GM19455 (cell line): Measurements from ENCODE around the gene PLA2G15.

Source experiments
- ATAC-seq: cut with Tn5 transposase; IDR thresholded peaks from one replicate; pipeline ENCODE4 v1.9.1; 2021; ENCODE audit not compliant: unreplicated experiment

Gene PLA2G15

DNA sequence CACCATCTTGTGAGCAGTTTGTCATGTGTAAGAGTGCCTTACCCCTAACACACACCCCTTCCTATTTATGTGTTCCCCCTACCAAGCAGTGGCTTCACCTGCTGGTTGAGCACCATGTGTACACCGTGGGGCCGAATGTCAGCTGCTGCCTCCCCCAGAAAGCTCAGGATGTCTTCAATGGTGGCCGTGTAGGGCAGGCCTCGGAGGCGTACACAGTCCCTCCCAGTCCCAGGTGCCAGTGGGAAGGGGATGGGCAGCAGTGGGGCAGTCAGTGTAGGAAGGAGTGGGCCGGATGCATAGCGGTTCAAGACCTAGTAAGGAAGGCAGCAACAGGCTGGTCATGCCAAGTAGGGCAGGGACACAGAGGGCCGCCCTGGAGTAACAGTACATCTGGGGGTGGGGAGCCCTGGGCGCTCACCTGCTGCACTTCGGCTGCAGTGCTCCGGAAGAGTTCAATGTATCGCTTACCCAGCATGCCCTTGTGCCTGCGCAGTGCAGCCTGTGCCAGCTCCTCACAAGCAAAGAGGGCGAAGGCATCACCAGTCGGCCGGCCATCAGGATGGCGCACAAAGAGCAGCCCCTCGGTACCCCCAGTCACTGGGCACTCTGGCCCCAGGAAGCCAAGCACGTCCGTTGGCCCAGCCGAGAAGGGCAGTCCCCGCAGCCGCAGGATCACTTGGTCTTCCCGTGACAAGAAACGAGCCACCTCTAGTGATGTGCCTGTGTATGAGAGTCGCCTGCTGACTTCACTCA is 13.6 kb upstream of the PLA2G15 start:
- ATAC-seq, result no peak

DNA sequence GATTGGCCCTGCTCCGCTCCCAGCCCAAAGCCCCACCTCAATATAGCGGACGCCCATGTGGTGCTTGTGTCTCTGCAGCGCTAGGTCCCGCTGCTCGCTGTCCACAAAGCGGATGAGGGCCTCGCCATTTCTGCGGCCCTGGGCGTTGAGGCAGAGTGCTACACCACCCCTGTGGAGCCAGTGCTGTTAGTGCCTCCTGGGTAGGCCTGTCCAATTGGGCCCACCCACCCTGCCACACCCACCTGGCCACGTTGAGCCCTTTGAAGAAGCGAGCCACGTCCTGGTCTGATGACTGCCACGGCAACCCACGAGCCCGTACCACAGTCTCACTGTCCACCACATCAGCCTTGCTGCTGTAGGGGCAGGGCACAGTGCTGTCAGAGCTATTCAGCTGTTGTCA is 12.8 kb upstream of the PLA2G15 start:
- no peak for ATAC-seq

DNA sequence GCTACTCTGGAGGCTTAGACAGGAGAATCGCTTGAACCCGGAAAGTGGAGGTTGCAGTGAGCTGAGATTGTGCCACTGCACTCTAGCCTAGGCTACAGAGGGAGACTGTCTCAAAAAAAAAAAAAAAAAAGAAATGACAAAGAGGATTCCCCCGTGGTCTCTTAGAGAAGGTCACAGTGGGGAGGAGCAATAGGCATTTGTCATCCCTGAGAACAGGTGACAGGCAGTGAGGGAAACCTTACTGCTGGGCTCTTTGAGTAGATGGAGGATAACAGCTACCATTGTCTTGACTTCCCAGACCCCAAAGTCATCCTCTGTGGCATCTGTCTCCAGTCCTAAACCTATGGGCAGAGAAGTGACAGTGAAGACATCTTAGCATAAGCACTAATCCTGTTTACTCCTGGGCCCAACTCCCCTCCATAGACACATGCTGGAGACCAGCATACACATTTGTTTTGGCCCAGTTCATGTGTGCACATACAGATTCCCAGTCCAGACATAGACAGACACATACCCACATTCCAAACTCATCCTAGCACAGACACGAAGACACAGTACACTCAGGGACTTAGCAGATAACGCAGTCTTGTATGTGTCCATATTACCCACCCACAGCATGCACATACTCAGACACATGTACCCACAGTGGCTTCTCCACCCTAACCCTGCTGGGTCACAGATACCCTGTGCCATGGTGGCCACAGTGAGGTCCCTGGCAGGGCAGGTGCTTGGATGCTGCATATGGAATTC is 11.9 kb upstream of the PLA2G15 start:
- ATAC-seq, result no peak

DNA sequence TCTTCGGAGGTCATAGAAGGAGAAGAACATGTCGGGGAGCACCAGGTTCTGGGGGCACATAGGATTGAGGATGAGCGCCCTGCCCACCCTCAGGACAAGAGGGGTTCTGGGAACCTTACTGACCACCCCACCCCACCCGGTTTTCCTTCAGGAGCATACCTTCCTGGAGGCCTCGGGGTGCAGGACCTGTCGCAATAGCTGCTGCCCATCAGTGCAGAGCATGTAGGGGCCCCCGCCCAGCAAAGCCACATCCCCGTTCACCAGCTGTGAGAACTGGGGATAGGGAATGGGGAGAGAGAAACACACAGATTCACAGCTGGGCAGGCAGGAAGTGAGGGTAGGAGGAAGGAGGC is 11.4 kb upstream of the PLA2G15 start:
- ATAC-seq, result no peak

DNA sequence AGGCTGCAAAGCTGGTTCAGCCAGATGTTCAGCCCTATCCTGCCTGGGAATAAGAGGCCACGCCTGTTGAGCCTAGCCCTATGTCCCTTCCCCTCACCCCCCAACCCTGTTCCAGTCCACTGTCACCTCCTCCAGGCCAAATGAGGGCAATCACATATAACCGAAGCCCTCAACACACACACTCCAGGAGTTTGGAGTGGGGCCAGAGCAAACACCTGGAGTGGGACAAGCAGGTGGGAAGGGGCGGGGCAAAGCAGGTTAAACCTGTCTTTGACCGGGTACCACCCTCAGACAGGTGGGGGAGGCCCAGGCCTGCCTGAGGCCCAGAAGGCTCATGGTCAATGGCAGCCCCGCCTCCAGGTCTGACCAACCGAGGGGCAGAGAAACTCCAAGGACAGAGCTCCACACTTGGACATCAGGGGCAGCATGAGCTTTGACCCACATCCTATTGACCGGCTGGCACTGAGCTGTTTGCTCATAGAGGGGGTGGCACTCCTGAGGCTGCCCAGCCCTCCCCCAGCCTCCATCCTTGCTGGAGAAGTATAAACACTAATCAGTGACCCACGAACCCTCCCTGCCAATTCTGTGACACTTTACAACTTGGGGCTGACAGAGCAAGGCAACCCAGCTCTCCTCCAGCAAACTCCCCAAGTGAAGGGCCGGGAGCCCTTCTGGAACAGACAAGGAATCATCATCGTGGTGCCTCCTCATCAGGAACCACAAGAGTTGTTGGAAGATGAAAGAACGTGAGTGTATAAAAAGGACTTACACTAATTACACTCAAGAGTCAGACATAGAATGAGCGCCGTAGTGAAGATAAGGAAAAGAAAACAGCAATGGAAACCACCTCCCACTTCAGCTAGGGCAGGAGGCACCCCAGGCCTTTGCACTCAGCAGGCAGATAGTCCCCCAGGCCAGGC is 10.7 kb upstream of the PLA2G15 start:
- no peak for ATAC-seq

DNA sequence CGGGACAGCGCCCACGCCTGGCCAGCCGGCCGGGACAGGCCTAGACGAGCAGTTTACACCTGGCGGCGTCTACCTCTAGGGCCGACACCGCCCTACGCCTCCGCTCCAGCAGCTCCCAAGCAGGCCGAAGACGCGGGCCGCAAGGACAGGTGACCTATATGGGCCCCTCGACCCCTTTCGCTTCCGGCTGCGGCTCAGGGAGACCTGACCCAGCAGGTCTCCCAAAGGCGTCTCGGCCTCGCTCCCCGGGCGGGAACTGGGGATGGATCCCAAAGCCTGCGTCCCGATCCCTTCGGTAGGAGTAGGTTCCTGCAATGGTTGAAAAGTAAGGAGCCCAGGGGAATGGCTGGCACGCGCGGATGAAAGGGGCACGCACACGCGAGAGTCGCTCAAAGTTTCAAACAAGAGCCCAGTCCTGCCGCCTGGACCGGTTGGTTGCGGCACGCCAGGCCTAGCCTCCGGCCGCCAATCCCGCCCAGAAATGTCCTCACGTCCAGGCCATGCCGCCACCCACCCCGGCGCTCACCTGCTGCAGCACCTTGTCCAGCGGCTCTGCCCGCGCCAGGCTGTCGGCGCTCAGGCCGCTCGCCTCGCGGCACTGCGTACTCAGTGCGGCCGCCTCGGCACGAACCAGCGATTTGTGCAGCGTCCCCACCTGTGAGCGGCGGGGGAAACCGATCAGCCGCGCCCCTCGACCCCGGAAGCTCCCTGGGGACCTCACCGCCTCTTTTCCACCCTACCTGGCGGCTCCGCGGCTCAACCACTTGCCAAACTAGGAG is 9.9 kb upstream of the PLA2G15 start:
- ATAC-seq, result no peak

DNA sequence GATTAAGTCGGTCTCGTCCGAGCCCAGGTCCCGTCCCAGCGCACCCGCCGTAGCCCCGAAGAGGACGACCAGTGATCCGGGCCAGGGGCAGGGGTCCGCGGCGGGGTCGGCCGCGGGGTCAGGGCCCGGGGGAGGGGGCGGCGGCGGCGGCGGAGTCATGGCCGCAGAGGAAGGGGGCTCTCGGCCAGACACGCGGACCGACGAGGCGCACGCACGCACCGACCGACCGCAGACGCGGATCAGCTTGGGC is 9.4 kb upstream of the PLA2G15 start, which contains the start of gene ESRP2:
Gene ESRP2 (minus strand): TSS at position 241 of the 250 bp plus-strand sequence. CDS start 82 bp downstream, at position 159.
- no peak for ATAC-seq

DNA sequence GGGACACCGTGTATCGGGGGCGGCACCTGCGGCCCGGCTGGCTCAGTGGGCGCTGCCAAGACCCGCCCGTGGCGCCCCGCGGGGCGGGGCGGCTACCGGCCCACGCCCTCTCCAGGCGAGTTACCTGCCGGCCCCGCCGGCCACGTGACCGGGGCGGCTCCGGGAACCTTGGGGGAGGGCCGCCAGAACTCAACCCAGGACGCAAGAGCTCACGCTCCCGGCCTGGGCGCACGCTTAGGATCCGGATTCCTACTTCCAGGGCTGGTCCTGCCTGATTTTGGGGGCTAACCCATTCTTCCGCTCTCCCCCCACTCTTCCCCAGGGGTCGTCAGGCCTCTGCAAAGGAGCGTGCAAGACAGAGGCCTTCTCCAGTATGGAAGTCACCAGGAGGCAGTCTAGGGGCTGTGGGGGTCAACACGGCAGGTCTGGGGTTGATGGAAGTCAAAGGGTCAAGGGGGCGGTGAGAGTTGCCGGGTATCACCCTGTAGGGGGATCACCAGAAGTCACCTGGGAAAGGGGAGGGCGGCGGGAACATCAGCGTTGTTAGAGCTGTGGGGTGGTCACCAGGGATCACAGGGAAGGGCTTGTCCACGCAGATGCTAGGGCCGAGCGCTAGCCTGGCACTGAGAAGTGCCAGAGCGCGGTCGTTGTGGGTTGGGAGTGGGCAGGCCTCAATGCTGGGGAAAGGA is 8.9 kb upstream of the PLA2G15 start:
- ATAC-seq, result no peak

DNA sequence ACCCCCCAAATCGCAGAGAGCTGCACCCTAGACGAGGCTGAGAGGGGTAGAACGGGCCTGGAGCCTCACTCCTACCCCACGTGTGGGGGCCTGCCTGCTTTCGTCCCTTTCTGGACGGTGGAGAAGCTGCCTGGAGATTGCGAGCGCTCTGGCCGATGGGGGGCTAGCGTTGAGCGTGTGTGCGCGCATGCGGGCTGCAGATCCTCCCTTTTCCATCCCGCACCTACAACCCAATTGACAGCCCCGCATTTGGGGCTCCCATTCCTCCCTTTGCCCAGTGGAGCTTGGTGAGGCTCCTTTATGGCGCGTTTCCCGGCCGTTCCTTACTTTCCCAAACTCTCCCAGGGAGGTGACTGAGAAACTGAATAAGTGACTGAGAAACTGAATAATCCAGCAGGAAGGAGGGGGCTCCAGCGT is 8.3 kb upstream of the PLA2G15 start:
- ATAC-seq, result no peak

DNA sequence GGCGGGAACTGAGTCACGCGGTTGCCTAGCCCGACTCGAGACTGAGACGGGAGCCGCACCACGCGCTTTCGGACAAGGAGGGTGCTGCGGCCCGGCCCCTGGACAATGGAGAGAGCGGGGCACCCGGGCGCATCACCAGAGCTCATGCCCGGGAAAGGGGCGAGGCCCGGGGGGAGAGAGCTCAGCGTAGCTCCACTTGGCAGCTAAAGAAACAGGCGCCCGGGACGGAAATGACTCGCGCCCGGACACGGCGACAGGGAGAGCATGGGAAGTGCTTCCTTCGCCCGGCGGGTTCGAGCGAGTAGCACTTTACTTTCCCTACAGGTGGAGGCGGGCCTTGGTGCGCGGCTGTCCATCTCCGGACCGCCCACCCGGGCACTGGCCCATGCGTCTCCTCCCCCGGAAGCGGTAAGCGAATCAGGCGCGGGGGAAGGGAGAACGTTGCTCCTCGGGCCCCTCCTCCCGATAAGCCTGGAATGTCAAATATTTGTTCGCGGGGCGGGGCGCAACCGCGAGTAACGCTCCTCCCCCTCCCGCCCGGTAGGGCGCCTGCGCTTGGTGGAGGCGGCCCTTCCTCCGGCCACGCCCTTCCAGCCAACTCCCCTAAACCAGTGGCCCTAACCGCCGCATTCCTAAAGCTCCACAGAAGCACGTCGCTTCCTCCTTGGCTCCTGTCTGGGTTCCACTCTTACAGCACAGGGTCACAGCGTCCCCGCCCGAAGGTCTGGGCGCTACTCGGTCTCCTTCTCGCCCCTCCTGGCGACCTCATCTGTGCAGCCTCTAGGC is 7.7 kb upstream of the PLA2G15 start:
- ATAC-seq, result peak; percentile 81

DNA sequence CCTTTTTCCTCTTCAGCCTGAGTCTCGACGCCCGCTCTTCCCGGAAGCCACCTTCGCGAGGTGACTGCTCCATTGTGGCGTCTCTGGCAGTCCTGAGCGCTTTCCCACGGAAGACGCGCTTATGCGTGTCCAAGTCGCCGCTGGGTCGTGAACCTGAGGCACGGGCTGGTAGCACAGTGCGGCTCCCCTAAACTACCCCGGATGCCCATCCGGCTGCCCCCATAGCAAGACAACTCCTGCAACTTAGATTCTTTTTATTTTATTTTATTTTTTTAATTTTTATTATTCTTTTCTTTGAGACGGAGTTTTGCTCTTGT is 7.2 kb upstream of the PLA2G15 start:
- ATAC-seq, result peak; percentile 26

DNA sequence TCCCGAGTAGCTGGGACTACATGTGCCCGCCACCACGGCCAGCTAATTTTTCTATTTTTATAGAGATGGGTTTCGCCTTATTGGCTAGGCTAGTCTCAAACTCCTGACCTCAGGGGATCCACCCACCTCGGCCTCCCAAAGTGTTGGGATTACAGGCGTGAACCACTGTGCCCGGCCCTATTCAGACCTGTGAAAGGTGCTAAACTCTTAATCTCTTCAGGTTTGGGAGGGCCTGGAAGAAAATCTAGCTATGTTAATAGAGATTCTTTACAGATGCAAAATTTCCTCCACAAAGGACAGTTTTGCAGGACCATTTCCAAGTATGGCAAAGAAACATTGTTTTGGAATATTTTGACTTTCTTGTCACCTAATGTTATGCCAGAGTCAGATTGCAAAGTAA is 3.1 kb upstream of the PLA2G15 start:
- ATAC-seq, result no peak

DNA sequence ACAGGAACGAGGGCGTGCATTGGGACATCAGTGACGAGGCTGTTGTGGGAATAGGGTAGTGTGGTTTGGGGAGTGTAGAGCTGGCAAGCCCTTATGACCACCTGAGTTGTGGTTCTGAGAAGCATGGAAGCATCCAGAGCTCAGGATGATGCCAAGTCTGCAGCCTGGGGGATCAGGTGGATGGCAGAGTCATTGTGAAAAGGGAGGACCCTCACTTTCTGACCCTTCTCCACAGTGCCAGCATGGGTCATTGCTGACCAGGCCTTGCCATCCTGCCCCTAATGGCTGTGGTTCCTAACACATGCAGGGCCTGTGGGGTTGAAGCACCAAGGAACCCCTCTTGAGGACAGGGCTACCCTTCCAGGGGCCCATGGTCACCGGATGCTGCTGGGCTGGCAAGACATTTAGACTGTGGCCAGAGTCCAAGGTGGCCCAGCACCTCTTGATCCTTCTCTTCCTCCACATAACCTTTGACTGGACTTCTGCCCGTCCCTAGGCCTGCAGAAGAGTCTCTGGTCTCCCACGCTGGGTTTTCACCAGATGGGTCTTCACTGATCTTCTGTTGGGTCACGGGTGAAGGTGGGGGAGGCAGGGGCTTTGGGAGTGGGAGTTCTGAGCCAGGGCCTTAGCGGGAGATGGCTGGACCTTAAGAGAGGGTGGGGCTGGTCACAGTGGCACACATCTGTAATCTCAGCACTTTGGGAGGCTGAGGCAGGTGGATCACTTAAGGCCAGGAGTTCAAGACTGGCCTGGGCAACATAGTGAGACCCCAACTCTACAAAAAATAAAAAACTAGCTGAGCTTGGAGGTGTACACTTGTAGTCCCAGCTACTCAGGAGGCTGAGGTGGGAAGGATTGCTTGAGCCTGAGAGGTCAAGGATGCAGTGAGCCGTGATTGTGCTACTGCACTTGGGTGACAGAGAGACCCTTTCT is 2.0 kb upstream of the PLA2G15 start:
- no peak for ATAC-seq

DNA sequence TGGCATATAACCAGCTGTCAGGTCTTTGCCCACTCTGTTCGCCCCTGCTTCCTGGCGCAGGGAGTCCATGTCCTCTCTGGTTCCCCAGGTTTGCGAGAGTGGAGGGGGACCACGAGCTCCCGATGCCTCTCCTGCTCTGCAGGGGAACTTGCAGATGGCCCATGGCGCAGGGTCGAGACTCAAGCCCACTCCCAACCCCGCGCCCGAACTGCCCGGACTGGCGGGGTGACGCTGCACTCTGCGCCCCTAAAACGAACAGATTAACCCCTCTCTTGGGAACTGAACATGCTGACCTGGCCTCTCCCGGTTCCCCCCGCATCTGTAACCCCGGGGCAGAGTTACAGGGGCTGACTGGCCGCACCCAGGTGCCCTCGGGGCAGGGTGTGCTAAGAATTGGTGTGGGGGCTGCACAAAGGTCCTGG is 681 bp upstream of the PLA2G15 start:
- peak; percentile 8 for ATAC-seq

DNA sequence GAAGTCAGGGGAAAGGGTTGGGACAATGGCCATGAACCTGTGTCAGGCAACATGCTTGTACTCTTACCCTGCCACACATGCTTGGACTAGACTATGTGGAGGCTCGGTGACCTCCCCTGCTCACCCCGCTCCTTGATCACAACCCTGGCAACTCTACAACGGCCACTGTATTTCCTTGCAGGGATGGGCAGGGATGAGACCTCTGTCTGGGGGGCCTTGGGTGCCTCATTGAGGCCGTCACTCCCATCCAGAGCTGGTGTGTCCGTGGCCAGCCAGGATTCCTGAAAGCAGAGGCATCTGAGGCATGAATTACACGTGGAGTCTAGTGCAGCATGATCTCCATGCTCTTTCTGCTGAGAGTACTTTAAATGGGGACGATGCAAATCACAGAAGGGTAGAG is 948 bp downstream of the PLA2G15 start:
- ATAC-seq, result no peak

DNA sequence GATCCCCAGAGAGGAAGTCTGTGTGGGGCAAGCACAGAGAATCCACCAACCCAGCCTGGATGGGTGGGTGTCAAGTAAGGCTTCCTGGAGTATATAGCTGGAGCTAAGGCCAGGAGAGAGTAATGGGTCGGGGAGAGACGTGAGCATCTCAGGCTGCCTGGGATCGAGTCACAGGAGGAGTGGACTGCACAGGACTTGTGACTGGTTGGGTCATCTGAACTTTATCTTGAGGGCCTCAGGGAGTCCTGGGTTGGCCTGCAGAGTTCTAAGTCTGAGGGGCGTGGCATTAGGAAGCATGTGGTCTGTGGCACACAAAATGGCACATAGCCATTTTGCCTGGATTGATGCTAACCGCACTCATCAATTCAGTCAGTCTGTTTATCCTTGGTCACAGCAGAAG is 1.5 kb downstream of the PLA2G15 start:
- ATAC-seq, result no peak

DNA sequence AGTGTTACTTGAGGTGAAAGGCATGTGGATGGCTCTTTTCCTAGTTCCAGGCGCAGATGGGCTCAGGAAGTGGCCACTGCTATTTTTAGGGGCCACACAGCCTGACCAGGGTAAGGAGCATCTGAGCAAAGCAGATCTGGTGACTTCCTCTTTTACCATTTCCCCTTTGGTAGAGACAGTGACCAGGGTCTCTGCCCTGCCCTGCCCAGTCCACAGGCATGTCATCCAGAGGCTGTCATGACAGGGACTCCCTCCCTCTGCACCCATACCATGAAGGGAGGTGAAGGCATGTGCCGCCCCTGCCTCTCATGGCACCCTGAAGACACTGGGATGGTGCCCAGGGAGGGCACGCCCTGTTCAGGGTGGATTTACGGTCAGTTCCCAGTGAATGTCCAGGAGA is 2.2 kb downstream of the PLA2G15 start:
- no peak for ATAC-seq

DNA sequence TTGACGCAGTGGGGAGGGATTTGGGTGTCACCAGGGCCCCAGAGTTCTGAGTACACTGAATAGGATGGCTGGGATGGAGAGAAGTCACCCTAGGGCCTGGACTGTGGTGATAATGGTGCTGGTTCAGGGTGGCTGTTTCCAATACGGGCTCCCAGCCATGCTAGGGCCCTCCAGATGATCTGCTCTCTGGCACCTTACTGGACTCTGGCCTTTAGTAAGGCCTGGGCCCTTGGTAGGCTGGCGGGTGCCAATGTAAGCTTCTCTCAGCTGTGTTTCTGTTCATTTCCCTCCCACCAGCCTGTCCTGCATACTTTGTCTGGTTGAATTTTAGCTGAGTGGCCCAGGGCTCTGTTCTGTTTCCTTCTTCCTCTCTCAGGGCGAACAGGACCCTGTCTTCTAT is 2.8 kb downstream of the PLA2G15 start:
- no peak for ATAC-seq

DNA sequence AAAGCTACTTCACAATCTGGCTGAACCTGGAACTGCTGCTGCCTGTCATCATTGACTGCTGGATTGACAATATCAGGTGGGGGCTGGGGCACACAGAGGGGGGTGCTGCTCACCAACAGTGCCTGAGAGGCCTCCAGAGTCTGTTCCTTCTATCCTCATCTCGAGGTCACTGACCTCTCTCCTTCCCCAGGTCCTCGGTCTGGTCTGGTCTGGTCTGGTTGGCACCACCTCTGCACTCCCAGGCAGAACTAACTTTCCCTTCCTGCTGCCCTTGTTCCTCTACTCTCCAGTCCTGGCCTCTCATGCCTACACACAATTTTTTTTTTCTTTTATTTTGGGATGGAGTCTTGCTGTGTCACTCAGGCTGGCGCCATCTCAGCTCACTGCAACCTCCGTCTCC is 4.2 kb downstream of the PLA2G15 start:
- no peak for ATAC-seq
